Measurements from ENCODE around the gene INSR. TPM values are rescaled to one million over a fixed set of nuclear protein-coding genes. Genes with fewer than 3 reads are reported as not detected.

The INSR gene
- total RNA-seq, 1 donor from 2014 or later: 23.9 TPM

DNA sequence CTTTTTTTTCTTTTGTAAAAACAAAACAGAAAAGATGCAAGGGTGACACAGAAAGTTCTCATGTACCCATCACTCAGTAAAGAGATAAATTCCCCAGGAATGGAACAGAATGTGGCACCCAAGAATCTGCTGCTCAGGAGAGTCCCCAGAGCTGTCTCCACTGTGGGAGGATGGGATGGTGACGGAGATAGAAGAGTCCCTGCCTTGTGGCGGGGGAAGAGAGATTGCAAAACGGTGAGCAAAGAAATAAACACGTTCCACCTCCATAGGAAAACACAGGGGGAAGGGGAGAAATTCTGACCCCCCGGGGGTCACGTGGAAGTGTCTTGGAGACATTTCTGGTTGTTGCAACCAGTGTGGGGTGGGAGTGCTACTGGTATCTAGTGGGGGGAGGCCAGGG is 76.4 kb downstream of the INSR start:
- Mint-ChIP-seq H3K4me3 (ENCODE audit: unreplicated experiment) (no peak overlapping the region), H3K36me3 (ENCODE audit: unreplicated experiment) (no peaks in the 10 kb centered on the region), H3K27me3 (ENCODE audit: unreplicated experiment) (peaks cover 4% of the 10 kb centered on the region), H3K27ac (ENCODE audit: unreplicated experiment) (no peak overlapping the region), H3K9me3 (ENCODE audit: unreplicated experiment) (no peaks in the 10 kb centered on the region), H3K4me1 (ENCODE audit: low read depth, unreplicated experiment) (no peaks in the 10 kb centered on the region)
- TF ChIP-seq, protein P1, sequence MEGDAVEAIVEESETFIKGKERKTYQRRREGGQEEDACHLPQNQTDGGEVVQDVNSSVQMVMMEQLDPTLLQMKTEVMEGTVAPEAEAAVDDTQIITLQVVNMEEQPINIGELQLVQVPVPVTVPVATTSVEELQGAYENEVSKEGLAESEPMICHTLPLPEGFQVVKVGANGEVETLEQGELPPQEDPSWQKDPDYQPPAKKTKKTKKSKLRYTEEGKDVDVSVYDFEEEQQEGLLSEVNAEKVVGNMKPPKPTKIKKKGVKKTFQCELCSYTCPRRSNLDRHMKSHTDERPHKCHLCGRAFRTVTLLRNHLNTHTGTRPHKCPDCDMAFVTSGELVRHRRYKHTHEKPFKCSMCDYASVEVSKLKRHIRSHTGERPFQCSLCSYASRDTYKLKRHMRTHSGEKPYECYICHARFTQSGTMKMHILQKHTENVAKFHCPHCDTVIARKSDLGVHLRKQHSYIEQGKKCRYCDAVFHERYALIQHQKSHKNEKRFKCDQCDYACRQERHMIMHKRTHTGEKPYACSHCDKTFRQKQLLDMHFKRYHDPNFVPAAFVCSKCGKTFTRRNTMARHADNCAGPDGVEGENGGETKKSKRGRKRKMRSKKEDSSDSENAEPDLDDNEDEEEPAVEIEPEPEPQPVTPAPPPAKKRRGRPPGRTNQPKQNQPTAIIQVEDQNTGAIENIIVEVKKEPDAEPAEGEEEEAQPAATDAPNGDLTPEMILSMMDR (IDR thresholded peaks at IDR 0.05; ENCODE audit: partially characterized antibody, unreplicated experiment): no peak
- no peak for DNase-seq

DNA sequence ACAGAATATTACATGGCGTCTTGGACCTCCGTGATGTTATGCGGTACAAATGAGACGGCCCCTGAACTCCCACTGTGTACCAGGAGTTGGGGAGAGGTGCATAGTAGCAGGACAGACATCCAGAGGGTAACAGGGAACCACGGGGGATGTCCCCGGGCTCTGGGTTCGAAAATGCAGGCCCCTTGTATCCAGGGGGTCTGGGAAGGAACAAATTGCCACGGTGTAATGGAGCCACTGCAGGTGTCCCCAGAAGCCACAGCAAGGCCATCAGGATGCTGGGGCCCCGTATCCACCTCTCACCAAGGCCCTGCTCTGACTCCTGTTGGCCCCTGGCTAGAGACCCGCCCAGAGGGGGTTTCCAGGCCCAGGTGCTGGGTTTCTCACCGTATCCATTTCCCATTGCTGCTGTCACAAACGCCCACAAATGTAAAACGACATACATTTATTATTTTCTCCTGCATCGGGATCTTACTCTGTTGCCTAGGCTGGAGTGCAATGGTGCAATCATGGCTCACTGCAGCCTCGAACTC is 77.8 kb downstream of the INSR start:
- no peak overlapping the region for H3K27ac Mint-ChIP-seq (ENCODE audit: unreplicated experiment)
- DNase-seq: no peak
- H3K4me3 Mint-ChIP-seq (ENCODE audit: unreplicated experiment): no peak overlapping the region
- peaks cover 2% of the 10 kb centered on the region for H3K27me3 Mint-ChIP-seq (ENCODE audit: unreplicated experiment)
- H3K9me3 Mint-ChIP-seq (ENCODE audit: unreplicated experiment): no peaks in the 10 kb centered on the region
- H3K4me1 Mint-ChIP-seq (ENCODE audit: low read depth, unreplicated experiment): no peaks in the 10 kb centered on the region
- no peaks in the 10 kb centered on the region for H3K36me3 Mint-ChIP-seq (ENCODE audit: unreplicated experiment)
- TF ChIP-seq, protein P1 (IDR thresholded peaks at IDR 0.05; ENCODE audit: partially characterized antibody, unreplicated experiment): no peak

DNA sequence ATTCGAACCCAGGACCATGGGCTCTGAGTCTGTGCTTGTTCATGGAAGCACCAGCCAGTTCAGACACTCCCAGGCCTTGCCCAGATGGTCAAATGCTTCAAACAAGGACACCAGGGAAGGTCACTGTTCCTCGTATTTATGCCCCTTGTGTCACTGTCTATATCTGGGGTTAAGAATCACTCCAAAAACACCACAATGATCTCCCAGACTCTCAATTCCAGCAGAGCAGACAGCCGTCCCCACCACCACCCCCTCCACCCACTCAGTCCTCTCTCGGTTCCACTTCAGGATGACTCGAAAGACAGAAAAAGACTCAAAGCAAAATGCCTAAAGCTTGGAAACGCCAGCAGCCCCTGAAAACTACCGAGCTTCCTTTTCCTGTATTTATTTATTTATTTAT is 79.0 kb downstream of the INSR start:
- TF ChIP-seq, protein P1 (IDR thresholded peaks at IDR 0.05; ENCODE audit: partially characterized antibody, unreplicated experiment): no peak
- H3K36me3 Mint-ChIP-seq (ENCODE audit: unreplicated experiment): no peaks in the 10 kb centered on the region
- no peak for DNase-seq
- H3K4me1 Mint-ChIP-seq (ENCODE audit: low read depth, unreplicated experiment): no peaks in the 10 kb centered on the region
- H3K27me3 Mint-ChIP-seq (ENCODE audit: unreplicated experiment): peaks cover 2% of the 10 kb centered on the region
- no peaks in the 10 kb centered on the region for H3K9me3 Mint-ChIP-seq (ENCODE audit: unreplicated experiment)
- no peak overlapping the region for H3K27ac Mint-ChIP-seq (ENCODE audit: unreplicated experiment)
- no peak overlapping the region for H3K4me3 Mint-ChIP-seq (ENCODE audit: unreplicated experiment)

DNA sequence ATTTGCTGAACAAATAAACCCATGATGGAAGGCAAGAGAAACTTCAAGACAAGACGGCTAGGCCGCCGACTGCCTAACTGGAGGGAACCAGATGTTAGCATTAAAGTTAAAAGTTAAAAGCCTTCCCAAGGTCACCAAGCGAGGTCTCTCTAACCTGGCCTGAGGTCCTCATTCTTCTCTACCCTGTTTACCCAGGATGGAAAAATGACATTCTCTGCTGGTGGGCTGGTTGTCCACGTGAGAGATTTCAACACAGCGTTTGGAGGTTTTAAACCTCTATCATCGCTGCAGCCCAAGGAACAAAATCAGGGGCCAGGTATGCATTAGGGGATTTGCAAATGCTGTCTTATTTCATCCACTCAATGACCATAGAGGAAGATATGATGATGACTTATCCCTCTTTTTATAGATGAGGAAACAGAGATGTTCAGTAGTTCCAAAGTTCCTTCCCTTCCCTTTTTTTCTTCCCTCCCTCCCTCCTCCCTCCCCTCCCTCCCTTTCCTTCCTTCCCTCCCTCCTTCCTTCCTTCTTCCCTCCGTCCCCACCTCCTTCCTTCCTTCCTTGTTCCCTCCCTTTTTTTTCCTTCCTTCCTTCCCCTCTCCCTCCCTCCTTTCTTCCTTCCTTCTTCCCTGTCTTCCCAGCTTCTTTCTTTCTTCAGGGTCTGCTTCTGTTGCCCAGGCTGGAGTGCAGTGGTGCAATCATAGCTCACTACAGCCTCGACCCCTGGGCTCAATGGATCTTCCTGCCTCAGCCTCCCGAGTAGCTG is 79.7 kb downstream of the INSR start:
- Mint-ChIP-seq H3K4me3 (ENCODE audit: unreplicated experiment) (no peak overlapping the region), H3K9me3 (ENCODE audit: unreplicated experiment) (no peaks in the 10 kb centered on the region), H3K4me1 (ENCODE audit: low read depth, unreplicated experiment) (no peaks in the 10 kb centered on the region), H3K36me3 (ENCODE audit: unreplicated experiment) (no peaks in the 10 kb centered on the region), H3K27ac (ENCODE audit: unreplicated experiment) (no peak overlapping the region), H3K27me3 (ENCODE audit: unreplicated experiment) (peaks cover 2% of the 10 kb centered on the region)
- TF ChIP-seq, protein P1 (IDR thresholded peaks at IDR 0.05; ENCODE audit: partially characterized antibody, unreplicated experiment): no peak
- DNase-seq: no peak

DNA sequence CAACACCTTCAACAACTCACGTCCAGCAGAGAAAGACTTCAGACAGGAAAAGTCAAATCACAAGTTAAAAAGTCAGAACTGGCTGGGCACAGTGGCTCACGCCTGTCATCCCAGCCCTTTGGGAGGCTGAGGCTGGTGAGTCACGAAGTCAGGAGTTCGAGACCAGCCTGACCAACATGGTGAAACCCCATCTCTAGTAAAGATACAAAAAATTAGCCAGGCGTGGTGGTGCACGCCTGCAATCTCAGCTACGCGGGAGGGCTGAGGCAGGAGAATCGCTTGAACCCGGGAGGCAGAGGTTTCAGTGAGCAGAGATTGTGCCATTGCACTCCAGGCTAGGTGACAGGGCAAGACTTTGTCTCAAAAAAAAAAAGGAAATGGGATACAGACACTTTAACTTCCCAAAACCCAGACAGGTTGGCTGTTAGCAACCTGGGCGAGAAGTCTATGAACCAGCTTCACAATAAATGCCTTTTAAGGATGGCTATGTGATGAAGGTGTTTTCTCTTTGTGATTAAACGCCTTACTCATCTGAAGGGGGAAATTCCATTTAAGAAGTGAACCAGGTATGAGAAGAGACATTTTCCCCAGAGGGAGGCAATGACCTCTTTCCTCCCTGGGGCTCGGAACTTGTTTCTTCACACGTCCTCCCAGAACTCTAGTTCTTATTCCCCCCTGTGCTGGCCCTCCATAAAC is 80.4 kb downstream of the INSR start:
- Mint-ChIP-seq H3K27me3 (ENCODE audit: unreplicated experiment) (peaks cover 2% of the 10 kb centered on the region), H3K9me3 (ENCODE audit: unreplicated experiment) (no peaks in the 10 kb centered on the region), H3K36me3 (ENCODE audit: unreplicated experiment) (no peaks in the 10 kb centered on the region), H3K4me3 (ENCODE audit: unreplicated experiment) (no peak overlapping the region), H3K27ac (ENCODE audit: unreplicated experiment) (no peak overlapping the region), H3K4me1 (ENCODE audit: low read depth, unreplicated experiment) (no peaks in the 10 kb centered on the region)
- TF ChIP-seq, protein P1 (IDR thresholded peaks at IDR 0.05; ENCODE audit: partially characterized antibody, unreplicated experiment): no peak
- no peak for DNase-seq
